Regular cardiac myocyte (primary cell): Measurements from ENCODE around the gene OR51B5. TPM values are rescaled to one million over a fixed set of nuclear protein-coding genes. Genes with fewer than 3 reads are reported as not detected.

Source experiments
- total RNA-seq: library from RNA; depleted of rRNA; stranded (reverse); fragments of >200 nt; gene quantifications from 2 replicates; pipeline ENCODE4 v1.2.3, GENCODE V29; 2014

Gene OR51B5
- total RNA-seq = 0.28 TPM in 1 of 2 replicates, not detected in the other

GRCh38 chr11:5343474-5344335 lies at the start of gene OR51B5:
TSS of gene OR51B5 (minus strand) at chr11:5343524. CDS start at chr11:5343524, 0 bp downstream.

GRCh38 chr11:5383576-5383975 lies 40.3 kb upstream of the OR51B5 start, which contains the start of gene OR51M1:
TSS of gene OR51M1 (plus strand) at chr11:5383812. CDS start at chr11:5389399, 5,587 bp downstream.

GRCh38 chr11:5351208-5351607 lies 7.9 kb upstream of the OR51B5 start, which contains the start of gene OR51B6:
TSS of gene OR51B6 (plus strand) at chr11:5351508. CDS start at chr11:5351508, 0 bp downstream.

GRCh38 chr11:5324197-5324596 lies 19.1 kb downstream of the OR51B5 start, which contains the start of gene OR51B2:
TSS of gene OR51B2 (minus strand) at chr11:5324297. CDS start at chr11:5324297, 0 bp downstream.

GRCh38 chr11:5301846-5302245 lies 41.5 kb downstream of the OR51B5 start, which contains the start of gene OR51B4:
TSS of gene OR51B4 (minus strand) at chr11:5301946. CDS start at chr11:5301946, 0 bp downstream.

Other genes starting within 250 kb of the OR51B5 start
- gene OR52A5, start 205.2 kb downstream of the OR51B5 start, total RNA-seq = not detected in 2 replicates
- gene OR52A1, start 188.8 kb downstream of the OR51B5 start, total RNA-seq = not detected in 2 replicates
- gene OR51V1, start 142.8 kb downstream of the OR51B5 start, total RNA-seq = not detected in 2 replicates
- not detected in 2 replicates for gene HBB, start 116.5 kb downstream of the OR51B5 start, total RNA-seq
- gene HBD, start 109.0 kb downstream of the OR51B5 start, total RNA-seq = 0.19 TPM in 1 of 2 replicates, not detected in the other
- gene HBG1, start 93.7 kb downstream of the OR51B5 start, total RNA-seq = not detected in 2 replicates
- not detected in 2 replicates for gene HBG2, start 88.7 kb downstream of the OR51B5 start, total RNA-seq
- gene HBE1, start 73.6 kb downstream of the OR51B5 start, total RNA-seq = not detected in 2 replicates
- gene OR51B4, start 41.6 kb downstream of the OR51B5 start, total RNA-seq = not detected in 2 replicates
- 0.28 TPM in 1 of 2 replicates, not detected in the other for gene OR51B2, start 19.2 kb downstream of the OR51B5 start, total RNA-seq
- not detected in 2 replicates for gene OR51B6, start 8.0 kb upstream of the OR51B5 start, total RNA-seq
- not detected in 2 replicates for gene OR51M1, start 40.3 kb upstream of the OR51B5 start, total RNA-seq
- gene OR51Q1, start 78.6 kb upstream of the OR51B5 start, total RNA-seq = not detected in 2 replicates
- gene OR51I1, start 98.0 kb upstream of the OR51B5 start, total RNA-seq = 0.28 TPM in 1 of 2 replicates, not detected in the other
- gene OR51I2, start 105.8 kb upstream of the OR51B5 start, total RNA-seq = not detected in 2 replicates
- not detected in 2 replicates for gene OR52D1, start 145.2 kb upstream of the OR51B5 start, total RNA-seq
- not detected in 2 replicates for gene UBQLN3, start 166.4 kb upstream of the OR51B5 start, total RNA-seq
- gene UBQLNL, start 173.2 kb upstream of the OR51B5 start, total RNA-seq = under 0.01 TPM in 1 of 2 replicates, not detected in the other
- 0.19 and 0.56 TPM in 2 replicates for gene OR52H1, start 205.0 kb upstream of the OR51B5 start, total RNA-seq
- gene OR52B6, start 237.4 kb upstream of the OR51B5 start, total RNA-seq = not detected in 2 replicates